KMS-11 (cell line): ENCODE data around the gene TUFT1.

Experiments
- H2AFZ ChIP-seq: fragments of 200-600 bp; sonication (generic); 2 replicates; pipeline ENCODE4 v1.6.1; 2016; ENCODE audit warnings: antibody characterized with exemption, mixed run types, low read depth
- H3K27ac ChIP-seq: fragments of 200-600 bp; sonication (generic); 2 replicates; pipeline ENCODE4 v1.6.1; 2016; ENCODE audit warnings: mild to moderate bottlenecking, mixed run types
- H3K27me3 ChIP-seq: fragments of 200-600 bp; sonication (generic); 2 replicates; pipeline ENCODE4 v1.6.1; 2017; ENCODE audit warnings: mild to moderate bottlenecking, low read depth, mixed run types, moderate library complexity; ENCODE audit not compliant: insufficient read depth
- H3K36me3 ChIP-seq: fragments of 200-600 bp; sonication (generic); 2 replicates; pipeline ENCODE4 v1.6.1; 2017; ENCODE audit warnings: mild to moderate bottlenecking, mixed run types; ENCODE audit not compliant: insufficient read depth
- H3K4me1 ChIP-seq: fragments of 200-600 bp; sonication (generic); 2 replicates; pipeline ENCODE4 v1.6.1; 2016; ENCODE audit warnings: mild to moderate bottlenecking, low read depth, mixed run types; ENCODE audit not compliant: poor library complexity, severe bottlenecking
- H3K4me2 ChIP-seq: fragments of 200-600 bp; sonication (generic); 2 replicates; pipeline ENCODE4 v1.7.0; 2016; ENCODE audit warnings: mild to moderate bottlenecking, mixed run types
- H3K4me3 ChIP-seq: fragments of 200-600 bp; sonication (generic); IDR thresholded peaks from 2 replicates; pipeline ENCODE4 v1.6.1; 2017; ENCODE audit warnings: low read depth, low read length, mixed read lengths; ENCODE audit not compliant: insufficient read depth
- H3K79me2 ChIP-seq: fragments of 200-600 bp; sonication (generic); 2 replicates; pipeline ENCODE4 v1.6.1; 2016; ENCODE audit warnings: low read depth, mixed run types; ENCODE audit not compliant: insufficient read depth
- H3K9ac ChIP-seq: fragments of 200-600 bp; sonication (generic); 2 replicates; pipeline ENCODE4 v1.6.1; 2016; ENCODE audit warnings: mild to moderate bottlenecking, mixed run types
- H4K20me1 ChIP-seq: fragments of 200-600 bp; sonication (generic); 2 replicates; pipeline ENCODE4 v1.6.1; 2016; ENCODE audit warnings: mild to moderate bottlenecking, mixed run types; ENCODE audit not compliant: insufficient read depth
- CTCF ChIP-seq: fragments of 200-600 bp; sonication (generic); conservative IDR thresholded peaks from 2 replicates; pipeline ENCODE4 v1.6.1; 2017; ENCODE audit warnings: low read depth, mild to moderate bottlenecking, antibody characterized with exemption, low read length, moderate library complexity, mixed read lengths

TUFT1 gene

GRCh38 chr1:151523326-151523725 is 16.8 kb upstream of the TUFT1 start:
- Histone ChIP-seq H3K4me3 (no peak overlapping the region), H3K36me3 (no peaks in the 10 kb centered on the region), H4K20me1 (no peaks in the 10 kb centered on the region), H3K4me1 (peaks cover 4% of the 10 kb centered on the region), H3K4me2 (no peak overlapping the region), H3K27ac (no peak overlapping the region), H2AFZ (no peak overlapping the region), H3K79me2 (no peaks in the 10 kb centered on the region), H3K27me3 (no peaks in the 10 kb centered on the region), H3K9ac (no peak overlapping the region)
- no peak for TF ChIP-seq CTCF

DNA sequence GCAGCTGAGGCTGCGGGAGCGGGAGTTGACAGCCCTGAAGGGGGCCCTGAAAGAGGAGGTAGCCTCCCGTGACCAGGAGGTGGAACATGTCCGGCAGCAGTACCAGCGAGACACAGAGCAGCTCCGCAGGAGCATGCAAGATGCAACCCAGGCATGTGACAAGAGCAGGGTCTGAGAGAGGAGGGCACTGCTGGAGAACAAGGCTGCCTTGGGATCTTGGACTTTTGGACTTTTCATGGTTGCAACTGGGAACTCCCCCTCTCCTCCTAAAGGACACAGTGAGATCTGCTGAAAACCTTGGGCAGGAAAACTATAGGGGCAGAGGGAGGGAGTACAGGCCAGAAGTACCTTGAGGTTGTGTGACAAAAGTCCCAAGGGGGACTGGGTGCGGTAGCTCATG is 15.4 kb upstream of the TUFT1 start:
- Histone ChIP-seq H2AFZ (no peak overlapping the region), H3K4me2 (no peak overlapping the region), H3K79me2 (no peaks in the 10 kb centered on the region), H3K36me3 (no peaks in the 10 kb centered on the region), H3K27me3 (no peaks in the 10 kb centered on the region), H3K4me1 (peaks cover 4% of the 10 kb centered on the region), H3K27ac (no peak overlapping the region), H4K20me1 (no peaks in the 10 kb centered on the region), H3K9ac (no peak overlapping the region), H3K4me3 (no peak overlapping the region)
- TF ChIP-seq CTCF: no peak

DNA sequence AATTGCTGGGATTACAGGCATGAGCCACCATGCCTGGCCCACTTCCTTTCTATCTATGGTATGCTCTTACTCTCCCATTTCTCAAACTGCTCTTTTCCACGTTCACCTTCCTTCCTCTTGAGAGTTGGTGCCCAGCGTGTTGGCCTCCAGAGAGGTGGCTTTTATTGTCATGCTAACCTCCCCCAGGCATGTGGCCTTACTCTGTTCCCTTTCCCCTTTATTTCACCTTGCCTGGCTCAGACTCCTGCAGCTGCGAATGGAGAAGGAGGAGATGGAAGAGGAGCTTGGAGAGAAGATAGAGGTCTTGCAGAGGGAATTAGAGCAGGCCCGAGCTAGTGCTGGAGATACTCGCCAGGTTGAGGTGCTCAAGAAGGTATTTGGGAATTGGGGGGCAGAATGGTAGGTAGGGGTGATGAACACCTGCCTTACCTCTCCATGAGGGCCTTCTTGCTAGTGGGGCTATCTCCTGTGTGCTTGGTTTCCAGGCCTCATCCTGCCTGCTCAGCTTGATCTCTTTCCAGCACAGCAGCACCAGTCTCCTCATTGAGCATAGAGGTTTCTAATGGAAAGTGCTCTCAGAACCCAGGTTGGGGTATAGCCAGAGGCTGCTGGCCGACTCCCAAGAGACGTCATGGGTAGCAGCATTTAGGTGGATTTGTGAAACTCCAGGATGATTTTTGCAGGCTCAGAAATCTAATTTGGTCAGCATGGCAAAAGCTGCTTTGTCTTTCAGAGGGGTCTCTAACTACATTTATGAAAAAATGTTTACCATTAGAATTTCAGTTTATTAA is 13.2 kb upstream of the TUFT1 start:
- no peaks in the 10 kb centered on the region for H3K79me2 ChIP-seq
- no peak overlapping the region for H3K4me3 ChIP-seq
- H3K4me1 ChIP-seq: no peaks in the 10 kb centered on the region
- no peak overlapping the region for H3K27ac ChIP-seq
- H3K27me3 ChIP-seq: no peaks in the 10 kb centered on the region
- no peaks in the 10 kb centered on the region for H4K20me1 ChIP-seq
- H3K4me2 ChIP-seq: no peak overlapping the region
- H3K36me3 ChIP-seq: no peaks in the 10 kb centered on the region
- TF ChIP-seq CTCF: no peak
- H2AFZ ChIP-seq: no peak overlapping the region
- H3K9ac ChIP-seq: no peak overlapping the region

DNA sequence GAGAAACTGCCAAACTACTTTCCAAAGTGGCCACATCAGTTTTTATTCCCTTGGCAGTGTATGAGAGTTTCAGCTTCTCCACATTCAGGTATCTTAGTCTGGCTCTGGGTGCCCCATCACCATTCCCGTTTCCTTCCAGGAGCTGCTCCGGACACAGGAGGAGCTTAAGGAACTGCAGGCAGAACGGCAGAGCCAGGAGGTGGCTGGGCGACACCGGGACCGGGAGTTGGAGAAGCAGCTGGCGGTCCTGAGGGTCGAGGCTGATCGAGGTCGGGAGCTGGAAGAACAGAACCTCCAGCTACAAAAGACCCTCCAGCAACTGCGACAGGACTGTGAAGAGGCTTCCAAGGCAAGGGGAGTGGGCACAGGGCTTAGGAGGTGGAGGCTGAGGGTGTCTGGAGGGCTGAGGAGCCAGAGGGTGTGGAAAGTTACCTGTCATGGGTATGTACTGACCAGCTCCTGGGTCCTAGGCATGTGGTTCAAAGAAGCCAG is 10.9 kb upstream of the TUFT1 start:
- Histone ChIP-seq H3K4me3 (no peak overlapping the region), H3K27me3 (no peaks in the 10 kb centered on the region), H3K36me3 (no peaks in the 10 kb centered on the region), H3K9ac (no peak overlapping the region), H3K79me2 (no peaks in the 10 kb centered on the region), H3K4me2 (no peak overlapping the region), H3K27ac (no peak overlapping the region), H4K20me1 (no peaks in the 10 kb centered on the region), H2AFZ (no peak overlapping the region), H3K4me1 (peaks cover under 1% of the 10 kb centered on the region)
- TF ChIP-seq CTCF: no peak
